OCI-LY7 (cell line): Measurements from ENCODE around the gene WDR91.

Experiments used
- EZH2phosphoT487 ChIP-seq: fragments of 200-600 bp; sonication (generic); IDR thresholded peaks from 2 replicates; pipeline ENCODE4 v1.6.1; 2018; ENCODE audit warnings: low read depth, borderline replicate concordance, mild to moderate bottlenecking, mixed run types, antibody characterized with exemption, low read length, moderate library complexity, mixed read lengths
- TF ChIP-seq, protein P1 (sequence below): fragments of 200-600 bp; sonication (generic); conservative IDR thresholded peaks from 2 replicates; pipeline ENCODE4 v1.5.1; 2014; ENCODE audit warnings: mild to moderate bottlenecking, antibody characterized with exemption, low read length, moderate library complexity, mixed read lengths

DNA sequence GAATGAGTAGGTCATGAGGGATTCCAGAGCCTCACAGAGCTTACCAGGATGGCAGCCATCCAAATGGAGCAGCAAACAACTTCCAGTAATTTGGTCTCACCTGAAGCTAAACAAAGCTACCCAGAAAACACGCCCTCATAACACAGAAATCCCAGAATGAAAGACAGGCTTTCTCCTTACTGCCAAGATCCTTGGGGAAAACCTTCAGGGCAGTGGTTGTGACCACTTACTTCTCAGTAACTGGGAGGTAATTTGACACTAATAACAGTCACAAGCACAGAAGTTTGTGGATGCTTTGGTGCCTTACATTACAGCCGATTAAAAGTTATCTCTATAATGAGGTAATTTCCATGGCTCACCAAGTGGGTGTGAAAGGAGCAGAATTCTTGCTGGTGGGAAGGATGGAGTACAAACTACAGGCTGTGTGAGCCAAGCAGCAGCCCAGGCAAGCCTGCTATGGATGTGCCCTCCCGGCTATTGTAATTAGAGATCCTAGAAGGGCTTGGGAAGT lies 10.4 kb downstream of the WDR91 start:
- TF ChIP-seq, protein P1, sequence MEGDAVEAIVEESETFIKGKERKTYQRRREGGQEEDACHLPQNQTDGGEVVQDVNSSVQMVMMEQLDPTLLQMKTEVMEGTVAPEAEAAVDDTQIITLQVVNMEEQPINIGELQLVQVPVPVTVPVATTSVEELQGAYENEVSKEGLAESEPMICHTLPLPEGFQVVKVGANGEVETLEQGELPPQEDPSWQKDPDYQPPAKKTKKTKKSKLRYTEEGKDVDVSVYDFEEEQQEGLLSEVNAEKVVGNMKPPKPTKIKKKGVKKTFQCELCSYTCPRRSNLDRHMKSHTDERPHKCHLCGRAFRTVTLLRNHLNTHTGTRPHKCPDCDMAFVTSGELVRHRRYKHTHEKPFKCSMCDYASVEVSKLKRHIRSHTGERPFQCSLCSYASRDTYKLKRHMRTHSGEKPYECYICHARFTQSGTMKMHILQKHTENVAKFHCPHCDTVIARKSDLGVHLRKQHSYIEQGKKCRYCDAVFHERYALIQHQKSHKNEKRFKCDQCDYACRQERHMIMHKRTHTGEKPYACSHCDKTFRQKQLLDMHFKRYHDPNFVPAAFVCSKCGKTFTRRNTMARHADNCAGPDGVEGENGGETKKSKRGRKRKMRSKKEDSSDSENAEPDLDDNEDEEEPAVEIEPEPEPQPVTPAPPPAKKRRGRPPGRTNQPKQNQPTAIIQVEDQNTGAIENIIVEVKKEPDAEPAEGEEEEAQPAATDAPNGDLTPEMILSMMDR, result no peak
- TF ChIP-seq EZH2phosphoT487, result no peak
